Measurements from ENCODE around the gene EHD1.

DNA sequence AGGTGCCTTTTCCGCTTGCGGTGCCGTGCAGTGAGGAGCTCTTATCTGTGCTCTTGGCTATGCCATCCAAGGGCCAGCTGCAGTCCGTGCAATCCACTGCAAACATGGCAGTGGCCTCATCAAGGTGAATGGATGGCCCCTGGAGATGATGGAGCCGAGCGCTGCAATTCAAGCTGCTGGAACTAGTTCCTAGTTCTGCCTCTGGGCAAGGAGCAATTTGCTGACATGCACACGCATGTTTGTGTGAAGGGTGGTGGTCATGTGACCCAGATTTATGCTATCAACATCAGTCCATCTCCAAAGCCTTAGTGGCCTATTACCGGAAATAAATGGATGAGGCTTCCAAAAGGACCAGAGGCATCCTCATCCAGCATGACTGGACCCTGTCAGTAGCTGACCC, 3.1 kb upstream of the EHD1 start:
- TF ChIP-seq, protein P1, sequence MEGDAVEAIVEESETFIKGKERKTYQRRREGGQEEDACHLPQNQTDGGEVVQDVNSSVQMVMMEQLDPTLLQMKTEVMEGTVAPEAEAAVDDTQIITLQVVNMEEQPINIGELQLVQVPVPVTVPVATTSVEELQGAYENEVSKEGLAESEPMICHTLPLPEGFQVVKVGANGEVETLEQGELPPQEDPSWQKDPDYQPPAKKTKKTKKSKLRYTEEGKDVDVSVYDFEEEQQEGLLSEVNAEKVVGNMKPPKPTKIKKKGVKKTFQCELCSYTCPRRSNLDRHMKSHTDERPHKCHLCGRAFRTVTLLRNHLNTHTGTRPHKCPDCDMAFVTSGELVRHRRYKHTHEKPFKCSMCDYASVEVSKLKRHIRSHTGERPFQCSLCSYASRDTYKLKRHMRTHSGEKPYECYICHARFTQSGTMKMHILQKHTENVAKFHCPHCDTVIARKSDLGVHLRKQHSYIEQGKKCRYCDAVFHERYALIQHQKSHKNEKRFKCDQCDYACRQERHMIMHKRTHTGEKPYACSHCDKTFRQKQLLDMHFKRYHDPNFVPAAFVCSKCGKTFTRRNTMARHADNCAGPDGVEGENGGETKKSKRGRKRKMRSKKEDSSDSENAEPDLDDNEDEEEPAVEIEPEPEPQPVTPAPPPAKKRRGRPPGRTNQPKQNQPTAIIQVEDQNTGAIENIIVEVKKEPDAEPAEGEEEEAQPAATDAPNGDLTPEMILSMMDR (IDR thresholded peaks at IDR 0.05; ENCODE audit: insufficient read depth, low read length, poor library complexity, severe bottlenecking) = no peak
- TF ChIP-seq EZH2phosphoT487 (conservative IDR thresholded peaks at IDR 0.05; ENCODE audit: low read length) = no peak

Data from SU-DHL-6 (cell line).